ENCODE results near the gene COX7C. TPM values are rescaled to one million over a fixed set of nuclear protein-coding genes. Genes with fewer than 3 reads are reported as not detected.

The COX7C gene
- total RNA-seq, 2 experiments from 2014 or later = 282 to 495 TPM

Small RNA genes lying within 50 kb of the gene (small RNA-seq; reads per million reads assigned to genes)
- gene RNU6-804P = not detected
